Sigmoid colon (tissue), 4 donors: ENCODE results near the gene FAP.

Experiments used
- POLR2A ChIP-seq, 2 donors: fragments of 450-650 bp; IDR thresholded peaks; one replicate each; pipeline ENCODE4 v1.6.1; 2016; ENCODE audit warnings: antibody characterized with exemption in 2 of 2, mild to moderate bottlenecking in 2 of 2, moderate library complexity in 2 of 2
- POLR2AphosphoS5 ChIP-seq, 4 donors: sonication (generic); formaldehyde crosslinking; IDR thresholded peaks; one replicate each; pipeline ENCODE4 v1.6.1; 2017; ENCODE audit warnings: antibody characterized with exemption in 4 of 4
- TF ChIP-seq, protein P1 (sequence below), 4 experiments: fragments of 450-650 bp in 3 of 4; fragments of 200-600 bp in 1 of 4; IDR thresholded peaks; one replicate each; pipeline ENCODE4 v1.5.1; 2016 to 2019; ENCODE audit warnings: antibody characterized with exemption in 4 of 4, mild to moderate bottlenecking in 3 of 4, moderate library complexity in 2 of 4

DNA sequence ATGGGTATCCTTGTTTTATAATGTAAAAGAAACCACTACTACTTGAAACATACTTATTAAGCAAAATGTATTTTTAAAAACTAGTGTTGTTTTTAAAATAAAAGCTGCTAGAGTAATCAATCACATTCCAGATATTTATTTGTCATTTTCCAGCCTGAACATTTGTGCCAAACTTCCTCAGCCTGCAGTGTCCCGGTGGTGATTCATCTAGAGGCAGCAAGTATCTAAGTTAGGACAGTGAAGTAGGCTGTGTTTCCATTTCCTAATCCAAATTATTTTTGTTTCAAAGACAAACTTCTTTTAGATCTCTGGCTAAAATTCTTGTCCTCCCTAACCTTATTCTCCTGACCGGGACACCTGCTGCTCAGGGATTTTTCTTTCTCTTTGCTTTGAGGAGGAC, 78.4 kb downstream of the FAP start:
- TF ChIP-seq, protein P1, sequence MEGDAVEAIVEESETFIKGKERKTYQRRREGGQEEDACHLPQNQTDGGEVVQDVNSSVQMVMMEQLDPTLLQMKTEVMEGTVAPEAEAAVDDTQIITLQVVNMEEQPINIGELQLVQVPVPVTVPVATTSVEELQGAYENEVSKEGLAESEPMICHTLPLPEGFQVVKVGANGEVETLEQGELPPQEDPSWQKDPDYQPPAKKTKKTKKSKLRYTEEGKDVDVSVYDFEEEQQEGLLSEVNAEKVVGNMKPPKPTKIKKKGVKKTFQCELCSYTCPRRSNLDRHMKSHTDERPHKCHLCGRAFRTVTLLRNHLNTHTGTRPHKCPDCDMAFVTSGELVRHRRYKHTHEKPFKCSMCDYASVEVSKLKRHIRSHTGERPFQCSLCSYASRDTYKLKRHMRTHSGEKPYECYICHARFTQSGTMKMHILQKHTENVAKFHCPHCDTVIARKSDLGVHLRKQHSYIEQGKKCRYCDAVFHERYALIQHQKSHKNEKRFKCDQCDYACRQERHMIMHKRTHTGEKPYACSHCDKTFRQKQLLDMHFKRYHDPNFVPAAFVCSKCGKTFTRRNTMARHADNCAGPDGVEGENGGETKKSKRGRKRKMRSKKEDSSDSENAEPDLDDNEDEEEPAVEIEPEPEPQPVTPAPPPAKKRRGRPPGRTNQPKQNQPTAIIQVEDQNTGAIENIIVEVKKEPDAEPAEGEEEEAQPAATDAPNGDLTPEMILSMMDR (IDR thresholded peaks at IDR 0.05): no peak
- no peak for TF ChIP-seq POLR2A (IDR thresholded peaks at IDR 0.05)
- no peak for TF ChIP-seq POLR2AphosphoS5 (IDR thresholded peaks at IDR 0.05)
